Left forelimb (tissue), 1 donor: ENCODE measurements around the gene TARBP1.
"Not testable (repeated sequence)": the region's sequence is repeated elsewhere in the genome, so short reads cannot be mapped to it uniquely, and the experiment has no call there.

Experiments used
- DNase-seq: peaks from one replicate; pipeline ENCODE4 v3.0.0-alpha.2; 2018; ENCODE audit warnings: low spot score

The TARBP1 gene

DNA sequence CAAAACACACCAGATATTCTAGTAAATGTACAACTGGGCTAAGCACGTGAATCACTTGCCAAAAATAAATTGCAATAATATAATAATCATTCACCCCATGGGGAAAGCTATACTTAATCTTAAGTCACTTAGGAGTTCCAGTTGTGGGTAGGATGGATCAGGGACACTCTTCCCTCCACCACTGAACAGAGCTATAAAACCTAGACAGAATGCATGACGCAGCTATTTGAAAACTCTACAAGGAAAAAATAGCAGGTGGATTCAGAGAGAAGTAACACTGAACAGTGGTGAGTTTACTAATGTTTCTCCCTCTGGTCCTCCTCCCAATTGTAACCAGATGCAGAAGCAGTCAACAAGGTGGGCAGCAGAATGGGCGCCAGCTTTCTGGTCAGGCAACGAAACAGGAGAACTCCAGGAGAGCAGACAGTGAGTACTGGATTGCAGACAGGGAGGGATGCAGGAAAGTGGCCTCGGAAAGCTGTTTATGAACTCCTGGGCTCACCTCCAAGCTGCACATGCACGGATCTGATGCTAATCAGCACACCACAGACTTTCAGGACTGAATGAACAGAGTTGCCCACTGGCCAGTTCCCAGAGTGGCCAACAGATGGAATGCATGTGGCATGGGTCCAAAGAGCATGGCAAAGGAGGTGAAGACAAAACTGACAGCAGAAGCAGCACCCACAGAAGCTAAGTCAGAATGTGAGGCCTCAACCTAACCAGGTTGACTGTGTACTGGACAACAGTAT lies 41.4 kb downstream of the TARBP1 start:
- no peak for DNase-seq

DNA sequence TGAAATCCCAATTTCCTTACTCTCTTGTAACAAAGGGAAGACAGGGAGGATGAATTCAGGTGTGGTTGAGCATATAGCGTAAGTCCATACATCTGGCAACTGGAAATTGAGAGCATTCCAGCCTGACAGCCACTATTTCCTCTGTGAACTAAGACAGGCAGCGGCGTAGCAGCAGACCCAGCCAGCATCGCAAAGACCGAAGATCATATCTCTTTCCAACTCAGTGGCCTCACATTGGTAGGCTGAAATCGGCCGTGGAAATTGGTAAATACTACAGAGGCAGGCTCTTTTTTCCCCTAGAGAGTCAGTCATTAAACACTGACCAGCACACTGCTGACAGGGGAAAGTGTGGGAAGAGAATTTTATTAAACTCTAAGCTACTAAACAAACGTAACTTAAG lies 43.4 kb downstream of the TARBP1 start:
- no peak for DNase-seq

DNA sequence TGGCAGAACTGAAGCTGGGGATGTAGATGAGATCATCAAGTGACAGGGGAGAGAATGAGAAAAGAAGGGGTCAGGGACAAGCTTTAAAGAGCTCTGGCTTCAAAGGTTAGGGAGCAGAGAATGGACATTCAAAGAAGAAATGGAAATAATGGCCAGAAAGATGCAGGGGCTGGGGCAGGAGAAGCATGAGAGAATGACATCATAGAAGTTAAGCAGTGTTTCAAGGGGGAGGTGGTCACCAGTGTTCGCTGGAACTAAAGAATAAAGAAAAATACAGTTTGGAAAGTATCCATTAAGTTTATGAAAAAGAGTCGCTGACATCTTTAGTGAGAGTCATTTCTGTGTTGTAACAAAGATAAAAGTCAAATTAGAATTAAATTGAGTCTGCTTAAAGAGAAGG lies 44.3 kb downstream of the TARBP1 start:
- no peak for DNase-seq

DNA sequence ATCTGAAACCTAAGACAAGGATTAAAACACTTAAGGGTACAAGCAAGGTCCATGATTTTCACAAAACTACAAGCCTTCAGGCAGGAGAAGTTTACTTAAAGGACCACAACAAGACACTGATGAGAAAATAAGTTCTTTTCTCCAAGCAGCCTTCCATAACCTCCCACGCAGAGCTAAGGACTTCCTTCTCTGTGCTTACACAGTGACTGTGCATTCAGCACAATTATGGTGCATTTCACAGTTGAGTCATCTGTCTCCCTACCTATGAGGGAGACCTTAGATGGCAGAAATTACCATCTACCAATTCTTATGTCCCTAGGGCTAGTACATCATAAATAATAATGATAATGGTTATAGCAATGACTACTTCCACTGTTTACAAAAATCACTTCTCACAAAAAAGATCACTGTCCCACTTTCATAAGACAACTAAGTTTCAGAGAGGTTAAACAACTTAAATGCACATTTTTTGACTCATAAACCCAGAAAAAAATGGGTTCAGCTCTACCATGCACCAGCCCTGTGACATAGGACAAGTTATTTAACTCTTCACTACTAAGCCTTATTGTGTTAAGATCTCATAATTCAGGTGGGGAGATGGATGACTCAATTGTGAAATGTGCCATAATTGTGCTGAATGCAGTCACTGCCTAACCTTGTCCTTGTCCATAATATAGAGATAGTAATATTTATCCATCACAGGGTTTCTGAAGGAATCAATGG lies 45.3 kb downstream of the TARBP1 start:
- no peak for DNase-seq

DNA sequence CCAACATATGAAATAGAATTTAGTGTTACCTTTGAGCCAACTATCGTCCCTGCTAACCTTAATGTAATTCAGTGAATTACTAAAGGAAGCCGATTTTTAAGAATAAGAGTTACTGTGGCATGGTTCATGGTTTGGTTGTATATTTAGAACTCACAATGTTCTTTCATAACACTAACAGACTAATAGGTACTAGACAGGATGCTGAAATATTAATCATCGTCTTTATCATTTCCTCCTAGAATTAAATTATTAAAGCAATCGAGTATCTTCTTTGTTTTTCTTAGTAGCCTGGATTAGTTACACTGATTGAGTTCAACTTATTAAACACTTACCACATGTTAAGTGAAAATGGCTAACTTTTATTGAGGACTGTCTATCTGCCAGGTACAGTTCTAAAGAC lies 47.7 kb downstream of the TARBP1 start:
- no peak for DNase-seq

DNA sequence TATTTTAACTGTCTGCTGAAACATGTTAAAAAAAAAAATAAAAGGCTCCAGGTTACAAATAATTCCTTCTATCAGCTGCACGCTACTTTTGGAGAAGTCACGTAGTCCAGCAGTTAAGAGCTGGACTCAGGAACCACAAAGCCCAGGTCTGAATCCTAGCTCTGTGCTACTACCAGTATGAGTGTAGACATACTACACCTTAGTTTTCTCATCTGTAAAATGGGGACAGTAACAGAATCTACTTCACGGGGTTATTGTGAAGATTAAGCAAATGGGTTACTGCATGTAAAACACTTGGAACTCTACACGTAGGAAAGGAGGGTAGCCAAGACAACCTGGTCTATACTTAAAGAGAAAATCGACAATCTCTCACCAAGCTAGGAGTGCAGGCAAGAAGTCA lies 48.3 kb downstream of the TARBP1 start:
- no peak for DNase-seq

DNA sequence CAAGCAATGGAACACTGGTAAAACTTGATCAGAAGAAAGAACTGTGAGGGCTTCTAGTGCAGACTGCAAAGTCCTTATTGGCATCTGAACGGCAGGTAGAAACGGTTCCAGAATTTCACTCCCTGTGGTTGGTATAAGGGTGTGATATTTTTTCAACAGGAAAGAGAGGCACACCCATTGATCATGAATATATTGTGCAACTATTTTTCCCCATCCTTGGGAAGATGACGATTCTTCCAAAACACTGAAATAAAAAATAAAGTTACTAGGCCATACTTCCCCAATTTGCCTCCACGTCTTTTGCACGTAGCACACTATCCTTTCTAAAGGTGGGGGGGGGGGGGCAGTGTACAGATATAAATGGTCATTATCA lies 49.6 kb downstream of the TARBP1 start:
- no peak for DNase-seq

DNA sequence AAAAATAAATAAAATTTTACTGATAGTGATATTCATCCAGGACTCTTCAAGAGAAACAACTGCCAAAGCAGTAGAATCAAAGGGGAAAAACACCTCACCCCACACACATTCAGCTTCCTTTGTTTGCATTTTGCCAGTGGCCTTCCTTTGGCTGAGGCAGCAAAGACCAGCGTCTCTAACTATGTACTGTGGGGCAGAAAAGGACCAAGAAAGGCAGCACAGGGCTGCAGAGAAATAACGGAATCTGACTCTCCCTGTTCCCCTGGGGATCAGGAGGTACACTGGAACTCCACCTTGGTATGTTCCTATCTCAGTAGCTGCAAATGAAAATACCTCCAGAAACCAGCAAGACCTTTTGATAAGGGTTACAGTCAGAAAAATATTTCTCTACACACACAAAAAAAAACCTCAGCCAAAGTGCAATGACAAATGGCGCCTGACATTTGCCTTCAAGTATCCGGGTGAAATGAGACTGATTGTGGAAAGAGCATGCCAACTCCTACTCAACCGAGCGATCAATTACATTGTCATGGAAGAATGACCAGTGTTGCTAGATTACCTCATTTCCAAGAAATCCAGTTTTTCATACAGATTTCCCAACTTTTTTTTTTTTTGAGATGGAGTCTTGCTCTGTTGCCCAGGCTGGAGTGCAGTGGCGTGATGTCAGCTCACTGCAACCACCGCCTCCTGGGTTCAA lies 50.9 kb downstream of the TARBP1 start:
- no peak for DNase-seq

DNA sequence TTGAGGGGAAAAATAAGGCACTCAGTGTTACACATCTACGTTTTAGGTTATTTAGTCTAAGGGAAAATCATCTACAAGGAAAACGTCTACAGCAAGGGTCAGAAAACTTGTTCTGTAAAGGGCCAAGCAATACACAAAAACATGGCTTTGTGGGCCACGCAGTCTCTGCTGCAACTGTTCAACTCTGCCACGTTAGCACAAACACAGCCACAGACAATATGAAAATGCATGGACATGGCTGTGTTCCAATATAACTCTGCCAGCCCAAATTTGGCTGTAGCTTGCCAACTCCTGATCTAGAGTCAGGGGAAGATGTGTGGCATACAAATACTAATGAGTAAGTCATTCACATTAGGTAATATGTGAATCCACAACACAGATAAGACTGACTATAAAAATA lies 65.0 kb downstream of the TARBP1 start:
- no peak for DNase-seq

DNA sequence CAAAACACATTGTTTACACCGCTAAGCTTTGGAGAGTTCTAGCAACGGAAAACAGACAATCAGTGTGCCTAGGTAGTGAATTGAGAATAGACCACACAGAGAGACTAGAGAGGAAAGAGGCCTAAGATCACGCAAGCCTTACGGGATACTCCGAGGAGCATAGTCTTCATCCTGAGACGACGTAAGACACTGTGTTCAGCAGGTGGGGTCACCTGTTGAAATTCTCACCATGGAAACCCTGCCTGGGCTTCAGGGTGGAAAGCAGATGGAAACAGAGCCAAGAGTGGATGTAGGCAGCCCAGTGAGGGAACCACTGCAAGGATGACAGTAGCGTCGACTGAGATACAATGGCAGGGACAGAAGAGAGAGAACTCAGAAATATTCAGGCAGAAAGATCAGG lies 65.5 kb downstream of the TARBP1 start:
- DNase-seq: no peak

DNA sequence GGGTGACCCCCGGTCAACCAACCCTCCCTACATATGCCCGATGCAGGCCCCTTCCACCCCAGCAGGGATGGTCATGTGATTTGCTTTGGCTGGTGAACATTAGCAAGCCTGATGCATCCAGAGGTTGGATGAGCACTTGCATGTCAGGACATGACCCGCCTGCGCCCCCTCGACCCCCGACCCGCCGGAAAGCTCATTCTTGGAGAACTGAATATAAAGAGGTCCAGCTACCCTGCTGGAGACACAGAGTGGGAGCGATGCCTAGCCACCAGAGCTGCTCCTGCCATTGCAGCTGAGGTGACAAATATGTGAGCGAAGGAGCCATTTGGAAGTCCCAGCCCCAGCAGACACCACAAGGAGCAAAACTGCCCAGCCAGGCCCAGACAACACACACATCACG lies 66.1 kb downstream of the TARBP1 start:
- no peak for DNase-seq

DNA sequence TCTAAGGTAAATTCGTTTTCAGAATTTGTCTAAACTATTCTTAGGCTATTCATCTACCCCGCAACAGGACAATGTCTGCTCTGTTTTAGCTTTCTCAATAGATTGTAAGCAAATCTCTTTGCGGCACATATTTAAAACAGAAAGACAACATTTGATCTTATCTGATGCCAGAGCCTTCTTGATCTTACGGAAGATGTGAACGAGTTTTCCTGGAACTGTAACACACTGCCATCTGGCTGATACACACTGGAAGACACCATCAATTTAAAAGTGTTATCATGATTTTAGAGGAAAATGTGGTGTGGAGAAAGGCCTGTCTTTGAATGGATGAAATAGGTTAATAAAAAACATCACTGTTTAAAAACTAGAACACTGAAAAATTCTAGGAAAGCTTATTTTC lies 69.7 kb downstream of the TARBP1 start:
- no peak for DNase-seq

DNA sequence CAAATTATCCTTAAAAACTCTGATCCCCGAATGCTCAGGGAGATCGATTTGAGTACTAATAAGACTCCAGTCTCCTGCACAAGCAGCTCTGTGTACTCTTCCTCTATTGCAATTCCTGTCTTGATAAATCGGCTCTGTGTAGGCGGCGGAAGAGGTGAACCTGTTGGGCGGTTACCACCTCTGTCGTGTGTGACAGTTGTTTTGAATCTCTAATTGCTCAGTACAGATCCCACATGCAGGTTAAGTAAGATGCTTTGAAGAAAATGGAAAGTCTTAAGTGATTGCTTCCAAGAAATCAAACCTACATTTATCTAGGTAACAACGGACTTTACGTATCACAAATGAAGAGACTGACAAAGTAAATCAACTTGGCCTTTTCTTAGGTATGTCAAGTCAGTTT lies 70.2 kb downstream of the TARBP1 start:
- no peak for DNase-seq

DNA sequence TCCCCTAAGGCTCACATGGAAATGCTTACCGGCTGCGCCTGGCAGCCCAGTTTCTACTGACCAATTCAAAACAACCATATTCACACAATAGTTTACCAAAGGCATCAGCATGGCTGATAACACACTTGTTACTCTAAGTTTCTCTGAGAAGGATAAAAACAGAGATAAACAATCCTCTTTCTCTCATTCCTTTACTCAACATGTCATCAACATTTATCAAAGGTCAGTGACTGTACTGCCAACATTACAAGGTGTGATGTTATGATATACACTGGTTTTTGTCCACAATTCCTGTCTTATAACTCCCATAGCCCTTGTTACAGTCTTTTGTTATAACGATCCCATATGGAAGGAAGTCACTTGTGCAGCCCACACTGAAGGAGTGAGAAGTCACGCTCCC lies 72.1 kb downstream of the TARBP1 start:
- DNase-seq: no peak

DNA sequence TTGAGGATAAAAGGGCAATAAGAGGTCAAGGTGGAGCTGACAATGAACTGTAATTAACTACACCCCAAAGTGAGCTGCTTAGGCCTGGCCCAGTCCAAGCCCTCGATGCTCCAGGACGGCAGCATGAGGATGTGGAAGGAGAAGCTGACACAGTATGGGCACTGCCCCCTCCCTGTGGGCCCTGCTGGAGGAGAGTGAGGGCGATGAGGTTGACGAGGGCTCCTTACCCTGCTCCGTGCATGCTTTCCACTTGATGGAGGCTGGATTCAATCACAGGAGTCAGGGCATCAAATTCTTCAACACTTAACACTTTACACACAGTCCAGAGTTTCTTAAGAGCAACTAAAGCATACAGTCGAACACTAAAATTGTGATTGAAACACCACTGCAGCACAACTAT lies 73.3 kb downstream of the TARBP1 start:
- no peak for DNase-seq

DNA sequence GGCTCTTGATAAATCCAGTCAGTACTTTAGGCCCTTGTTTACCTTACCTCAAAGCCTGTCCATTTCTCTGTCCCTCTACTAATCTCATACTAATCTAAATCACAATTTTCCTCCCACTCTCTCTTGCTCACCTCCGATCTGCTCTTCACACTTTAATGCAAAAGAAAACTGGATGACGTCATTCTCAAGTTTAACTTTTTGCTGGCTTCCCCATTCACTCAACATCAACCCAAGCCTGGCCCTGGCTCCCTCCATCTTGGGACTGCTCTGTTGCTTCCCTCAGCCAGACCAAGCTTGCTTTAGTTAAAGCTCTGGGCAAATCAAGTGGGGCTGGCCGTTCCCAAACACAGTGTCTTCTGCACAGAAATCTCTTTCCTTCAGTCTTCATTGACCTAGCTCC lies 76.0 kb downstream of the TARBP1 start:
- no peak for DNase-seq

DNA sequence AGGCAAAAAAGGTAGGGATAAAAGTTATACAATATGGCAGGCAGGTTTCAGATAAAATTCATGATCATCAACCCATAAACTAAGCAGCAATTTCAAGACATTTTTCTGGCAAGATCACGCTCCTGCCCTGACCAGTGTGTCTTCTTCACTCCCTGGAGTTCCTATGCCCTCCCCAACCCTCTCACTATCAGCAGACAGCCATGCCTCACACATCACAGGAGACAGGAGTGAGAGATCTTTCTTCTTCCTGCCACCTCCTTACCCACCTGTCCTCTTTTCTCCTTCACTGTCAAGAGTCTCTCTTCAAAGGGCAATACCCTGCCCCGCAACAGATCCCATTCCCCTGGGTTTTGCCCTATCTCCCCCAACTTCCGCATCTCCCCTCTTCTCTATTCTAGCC lies 77.3 kb downstream of the TARBP1 start:
- no peak for DNase-seq

DNA sequence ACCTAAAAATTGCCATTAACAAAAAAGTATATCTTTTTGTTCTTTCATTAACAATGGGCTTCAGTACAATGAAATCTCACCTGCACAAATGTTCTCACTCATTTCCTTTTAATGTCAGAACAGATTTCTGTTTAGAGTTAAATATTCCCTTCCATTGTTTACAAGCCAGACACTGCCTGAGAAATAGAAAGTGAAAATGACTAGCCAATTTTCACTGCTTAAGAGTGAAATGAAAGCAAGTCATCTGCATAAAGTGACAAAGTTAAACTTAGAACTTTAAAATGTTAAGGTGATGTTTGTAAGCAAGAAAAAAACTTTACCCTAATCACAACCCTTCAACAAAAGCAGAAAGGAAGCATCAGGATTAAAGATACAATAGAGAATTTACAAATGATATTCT lies 78.2 kb downstream of the TARBP1 start:
- no peak for DNase-seq

DNA sequence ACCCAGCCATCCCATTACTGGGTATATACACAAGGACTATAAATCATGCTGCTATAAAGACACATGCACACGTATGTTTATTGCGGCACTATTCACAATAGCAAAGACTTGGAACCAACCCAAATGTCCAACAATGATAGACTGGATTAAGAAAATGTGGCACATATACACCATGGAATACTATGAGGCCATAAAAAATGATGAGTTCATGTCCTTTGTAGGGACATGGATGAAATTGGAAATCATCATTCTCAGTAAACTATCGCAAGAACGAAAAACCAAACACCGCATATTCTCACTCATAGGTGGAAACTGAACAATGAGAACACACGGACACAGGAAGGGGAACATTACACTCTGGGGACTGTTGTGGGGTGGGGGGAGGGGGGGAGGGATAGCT lies 79.5 kb downstream of the TARBP1 start:
- DNase-seq: not testable (repeated sequence)

DNA sequence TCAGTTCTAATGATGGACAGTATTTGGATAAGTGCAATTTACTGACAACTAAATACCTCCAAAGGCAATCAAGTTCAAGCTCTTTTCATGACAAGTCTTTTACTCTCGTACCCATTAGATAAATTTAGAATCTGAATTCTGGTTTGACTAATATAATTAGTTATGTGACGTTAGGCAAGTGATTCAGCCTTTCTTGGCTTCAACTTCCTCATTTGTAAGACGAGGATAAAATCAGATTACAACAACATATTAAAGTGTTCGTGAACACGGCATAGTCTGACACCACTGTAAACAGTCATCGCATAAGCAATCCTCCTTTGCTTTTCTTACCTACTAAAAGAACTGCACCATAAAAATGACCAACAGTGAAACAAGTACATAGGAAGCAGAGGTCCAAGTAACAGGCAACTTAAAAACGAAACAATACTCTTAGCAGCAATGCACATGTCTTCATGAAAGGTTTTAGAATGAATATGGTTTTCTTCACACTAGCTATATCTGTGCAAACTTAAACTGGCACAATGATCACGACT lies 80.1 kb downstream of the TARBP1 start:
- no peak for DNase-seq

DNA sequence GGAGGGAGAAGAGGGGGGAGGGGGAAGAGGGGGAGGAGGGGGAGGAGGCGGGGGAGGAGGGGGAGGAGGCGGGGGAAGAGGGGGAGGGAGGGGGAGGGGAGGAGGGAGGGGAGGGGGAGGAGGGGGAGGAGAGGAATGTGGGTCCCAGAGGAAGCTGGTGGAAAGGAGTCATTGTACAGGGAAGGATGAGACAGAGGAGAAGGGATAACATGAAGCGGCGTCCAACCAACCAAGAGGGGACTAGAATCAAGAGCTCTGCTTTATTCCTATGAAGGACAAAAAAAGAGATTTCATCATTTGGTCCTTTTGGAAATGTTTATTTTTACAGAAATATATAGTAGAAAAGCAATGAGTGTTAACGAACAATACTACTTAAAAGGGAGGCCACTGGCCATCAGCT lies 81.2 kb downstream of the TARBP1 start:
- DNase-seq: no peak

DNA sequence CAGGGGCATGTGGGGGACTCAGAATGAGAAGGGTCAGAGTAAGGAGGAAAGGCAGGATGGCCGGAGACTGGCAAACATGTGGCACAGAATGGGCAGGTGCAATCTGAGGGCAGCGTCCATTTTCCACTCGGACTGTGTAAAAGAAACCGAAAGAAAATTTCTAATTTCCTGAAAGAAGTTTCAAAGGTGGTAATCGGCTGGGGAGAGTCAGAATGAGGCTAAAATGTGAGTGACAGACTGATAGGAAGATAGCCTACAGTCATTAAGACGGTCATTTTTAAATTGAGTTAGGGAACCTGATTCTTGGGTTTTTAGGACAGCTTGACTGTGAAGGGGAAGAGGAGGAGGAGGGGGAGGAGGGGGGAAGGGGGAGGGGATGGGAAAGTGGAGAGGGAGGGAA lies 82.1 kb downstream of the TARBP1 start:
- no peak for DNase-seq

DNA sequence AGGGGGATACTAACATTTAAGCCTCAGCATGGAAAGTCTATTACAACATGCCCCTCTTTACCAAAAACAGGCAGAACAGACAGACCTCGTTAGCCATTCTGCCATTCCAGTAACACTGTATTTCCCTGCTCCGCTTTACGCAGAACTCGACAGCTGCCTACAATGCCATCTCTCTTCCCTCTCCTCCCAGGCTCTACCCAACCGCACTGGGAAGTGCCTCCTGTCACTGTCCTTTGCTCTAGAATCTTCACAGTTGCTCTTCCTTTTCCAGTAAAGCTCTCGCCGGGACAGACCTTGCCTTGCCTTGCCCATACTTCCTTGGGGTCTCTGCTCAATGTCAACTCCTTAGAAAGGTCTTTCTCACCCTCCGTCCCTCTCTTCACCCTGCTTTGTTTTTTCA lies 82.9 kb downstream of the TARBP1 start:
- no peak for DNase-seq
